ENCODE data around the gene TRANK1.
"Not testable (repeated sequence)": the region's sequence is repeated elsewhere in the genome, so short reads cannot be mapped to it uniquely, and the experiment has no call there.

Gene TRANK1

DNA sequence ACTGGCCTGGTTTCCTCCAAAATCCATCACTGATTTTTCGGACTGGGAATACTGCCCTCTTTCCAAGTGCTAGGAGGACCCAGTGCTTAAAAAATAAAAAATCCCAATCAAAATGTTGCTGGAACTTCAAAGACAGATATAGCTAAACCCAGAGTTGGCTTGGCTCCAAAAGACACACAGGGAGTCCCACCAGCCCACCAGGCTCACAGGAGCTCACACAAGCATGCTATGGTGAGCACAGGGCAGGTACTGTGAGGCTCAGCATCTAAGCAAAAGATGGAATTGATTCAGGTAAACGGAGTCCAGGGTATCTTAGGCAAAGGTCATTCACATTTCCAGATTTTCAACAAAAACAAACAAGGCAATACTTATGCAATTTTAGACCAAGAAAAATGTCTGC lies 3.7 kb downstream of the TRANK1 start:
- H3K36me3 ChIP-seq (ENCODE audit: control insufficient read depth, low read length): peaks cover 3% of the 10 kb centered on the region
- no peaks in the 10 kb centered on the region for H3K27me3 ChIP-seq (ENCODE audit: control insufficient read depth, low read length)

GRCh38 chr3:36937492-36937891 lies 7.4 kb downstream of the TRANK1 start:
- no peaks in the 10 kb centered on the region for H3K9me3 ChIP-seq (ENCODE audit: control insufficient read depth, insufficient read depth, low read length)
- peaks cover 3% of the 10 kb centered on the region; the same call in 1 of the 2 replicates for H3K4me1 ChIP-seq (ENCODE audit: control insufficient read depth, low read length)

More for the DNA sequence above, 3.7 kb downstream of the TRANK1 start:
- Histone ChIP-seq H3K4me1 (ENCODE audit: control insufficient read depth, low read length) (peaks cover 19% of the 10 kb centered on the region), H3K9me3 (ENCODE audit: control insufficient read depth, insufficient read depth, low read length) (no peaks in the 10 kb centered on the region; the same call in 1 of the 2 replicates), H4K20me1 (ENCODE audit: control insufficient read depth, insufficient read depth, low read depth, low read length) (no peaks in the 10 kb centered on the region), H3F3A (ENCODE audit: control insufficient read depth, insufficient read depth) (no peaks in the 10 kb centered on the region), H3K79me2 (ENCODE audit: control insufficient read depth, low read length) (peaks cover 41% of the 10 kb centered on the region), H3K9me2 (replicated peaks; ENCODE audit: control insufficient read depth, low read length) (no peaks in the 10 kb centered on the region), H3K4me3 (ENCODE audit: low read length) (no peak overlapping the region), H3K4me2 (ENCODE audit: low read length) (no peak overlapping the region), H3K27ac (ENCODE audit: low read depth, low read length) (no peak overlapping the region)
- TF ChIP-seq CTCF (IDR thresholded peaks at IDR 0.05; ENCODE audit: low read depth, low read length, poor library complexity, severe bottlenecking): no peak
- TF ChIP-seq EZH2phosphoT487 (IDR thresholded peaks at IDR 0.05; ENCODE audit: borderline replicate concordance, low read length): no peak

GRCh38 chr3:36933540-36934296 lies 11.1 kb downstream of the TRANK1 start:
- Histone ChIP-seq H3K27ac (ENCODE audit: low read depth, low read length) (no peak overlapping the region), H3K4me1 (ENCODE audit: control insufficient read depth, low read length) (peaks cover 24% of the 10 kb centered on the region), H3K27me3 (ENCODE audit: control insufficient read depth, low read length) (no peaks in the 10 kb centered on the region), H3F3A (ENCODE audit: control insufficient read depth, insufficient read depth) (no peaks in the 10 kb centered on the region; the same call in 1 of the 2 replicates), H3K9me2 (replicated peaks; ENCODE audit: control insufficient read depth, low read length) (no peaks in the 10 kb centered on the region), H3K4me2 (ENCODE audit: low read length) (no peak overlapping the region), H3K9me3 (ENCODE audit: control insufficient read depth, insufficient read depth, low read length) (no peaks in the 10 kb centered on the region), H4K20me1 (ENCODE audit: control insufficient read depth, insufficient read depth, low read depth, low read length) (no peaks in the 10 kb centered on the region), H3K36me3 (ENCODE audit: control insufficient read depth, low read length) (peaks cover 3% of the 10 kb centered on the region; the same call in 1 of the 2 replicates), H3K4me3 (ENCODE audit: low read length) (no peak overlapping the region), H3K79me2 (ENCODE audit: control insufficient read depth, low read length) (no peaks in the 10 kb centered on the region)
- TF ChIP-seq EZH2phosphoT487 (IDR thresholded peaks at IDR 0.05; ENCODE audit: borderline replicate concordance, low read length): no peak
- no peak for TF ChIP-seq CTCF (IDR thresholded peaks at IDR 0.05; ENCODE audit: low read depth, low read length, poor library complexity, severe bottlenecking)

More at GRCh38 chr3:36937492-36937891, 7.4 kb downstream of the TRANK1 start:
- H3K36me3 ChIP-seq (ENCODE audit: control insufficient read depth, low read length): no peaks in the 10 kb centered on the region
- no peak overlapping the region for H3K27ac ChIP-seq (ENCODE audit: low read depth, low read length)
- no peak overlapping the region for H3K4me2 ChIP-seq (ENCODE audit: low read length)
- no peaks in the 10 kb centered on the region for H3K9me2 ChIP-seq (replicated peaks; ENCODE audit: control insufficient read depth, low read length)
- peaks cover 24% of the 10 kb centered on the region for H3K79me2 ChIP-seq (ENCODE audit: control insufficient read depth, low read length)
- TF ChIP-seq CTCF (IDR thresholded peaks at IDR 0.05; ENCODE audit: low read depth, low read length, poor library complexity, severe bottlenecking): no peak
- no peak for TF ChIP-seq EZH2phosphoT487 (IDR thresholded peaks at IDR 0.05; ENCODE audit: borderline replicate concordance, low read length)
- no peaks in the 10 kb centered on the region for H3F3A ChIP-seq (ENCODE audit: control insufficient read depth, insufficient read depth)
- H3K4me3 ChIP-seq (ENCODE audit: low read length): no peak overlapping the region
- no peaks in the 10 kb centered on the region for H3K27me3 ChIP-seq (ENCODE audit: control insufficient read depth, low read length)
- no peaks in the 10 kb centered on the region for H4K20me1 ChIP-seq (ENCODE audit: control insufficient read depth, insufficient read depth, low read depth, low read length)

GRCh38 chr3:36931424-36931823 lies 13.4 kb downstream of the TRANK1 start:
- H4K20me1 ChIP-seq (ENCODE audit: control insufficient read depth, insufficient read depth, low read depth, low read length); H3K4me2 ChIP-seq (ENCODE audit: low read length); H3K4me3 ChIP-seq (ENCODE audit: low read length); H3F3A ChIP-seq (ENCODE audit: control insufficient read depth, insufficient read depth); H3K9me2 ChIP-seq (replicated peaks; ENCODE audit: control insufficient read depth, low read length); H3K79me2 ChIP-seq (ENCODE audit: control insufficient read depth, low read length); H3K36me3 ChIP-seq (ENCODE audit: control insufficient read depth, low read length); H3K9me3 ChIP-seq (ENCODE audit: control insufficient read depth, insufficient read depth, low read length); H3K27ac ChIP-seq (ENCODE audit: low read depth, low read length); H3K27me3 ChIP-seq (ENCODE audit: control insufficient read depth, low read length): not testable (repeated sequence)
- H3K4me1 ChIP-seq (ENCODE audit: control insufficient read depth, low read length): peaks cover 34% of the 10 kb centered on the region
